KOPT-K1 (cell line): Measurements from ENCODE around the gene MRAS.
A peak's percentile ranks its signal among the peaks of the same experiment; 100 is the strongest.

Experiments used
- H3K27ac ChIP-seq: fragments of 200-600 bp; sonication (generic); 2 replicates; pipeline ENCODE4 v1.5.1; 2016; ENCODE audit warnings: antibody characterized with exemption, mild to moderate bottlenecking, low read depth, low read length; ENCODE audit not compliant: poor library complexity, severe bottlenecking
- H3K36me3 ChIP-seq: fragments of 200-600 bp; sonication (generic); 2 replicates; pipeline ENCODE4 v1.5.1; 2017; ENCODE audit warnings: antibody characterized with exemption, mild to moderate bottlenecking, low read length, moderate library complexity; ENCODE audit not compliant: insufficient read depth
- H3K9me3 ChIP-seq: fragments of 200-600 bp; sonication (generic); 2 replicates; pipeline ENCODE4 v1.5.1; 2017; ENCODE audit warnings: antibody characterized with exemption, low read length, mild to moderate bottlenecking; ENCODE audit not compliant: insufficient read depth, poor library complexity, severe bottlenecking

Gene MRAS

DNA sequence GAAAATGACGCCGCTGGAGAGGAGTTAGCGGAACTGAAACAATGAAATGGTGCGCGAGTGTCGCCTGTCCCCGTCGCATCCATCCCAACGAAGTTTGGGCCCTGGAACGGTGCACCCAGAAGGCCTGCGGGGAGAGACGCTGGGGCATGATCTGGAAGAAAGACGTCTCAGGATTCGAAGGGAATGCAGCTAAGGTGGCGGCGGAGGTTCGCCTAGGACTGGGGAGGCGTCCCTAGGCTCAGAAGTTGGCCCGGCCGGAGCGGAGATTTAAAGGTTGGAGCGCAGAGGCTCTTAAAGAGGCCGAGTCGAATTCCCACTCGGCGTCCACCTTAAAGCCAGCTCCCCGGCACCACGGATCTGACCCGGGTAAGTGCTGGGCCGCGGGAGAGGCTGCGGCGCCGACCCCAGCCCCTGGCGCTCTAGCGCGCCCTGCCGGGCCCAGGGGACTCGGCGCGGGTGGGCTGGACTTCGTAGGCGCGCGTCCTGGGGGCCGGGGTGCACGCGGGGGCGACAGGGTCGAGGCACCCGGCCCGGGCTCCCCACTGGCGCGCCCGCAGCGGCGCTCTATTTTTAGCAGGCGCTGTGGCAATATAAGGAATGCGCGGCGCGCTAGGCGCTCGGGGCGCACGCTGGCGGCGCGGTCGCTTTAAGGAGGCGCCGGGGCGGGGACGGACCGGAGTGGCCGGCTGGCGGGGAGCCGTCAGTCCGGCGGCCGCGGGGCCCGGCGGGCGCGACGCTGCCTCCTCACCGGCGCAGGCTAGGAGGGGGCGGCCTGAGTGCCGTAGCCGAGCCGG, at the start of gene MRAS:
Gene MRAS, plus strand, starts transcription at position 620 of the 794 bp plus-strand sequence. CDS start 24,305 bp downstream, outside the sequence.
- Histone ChIP-seq H3K27ac (no peak within 1 kb of the TSS), H3K36me3 (no peaks in the 10 kb centered on the region), H3K9me3 (no peaks in the 10 kb centered on the region)

DNA sequence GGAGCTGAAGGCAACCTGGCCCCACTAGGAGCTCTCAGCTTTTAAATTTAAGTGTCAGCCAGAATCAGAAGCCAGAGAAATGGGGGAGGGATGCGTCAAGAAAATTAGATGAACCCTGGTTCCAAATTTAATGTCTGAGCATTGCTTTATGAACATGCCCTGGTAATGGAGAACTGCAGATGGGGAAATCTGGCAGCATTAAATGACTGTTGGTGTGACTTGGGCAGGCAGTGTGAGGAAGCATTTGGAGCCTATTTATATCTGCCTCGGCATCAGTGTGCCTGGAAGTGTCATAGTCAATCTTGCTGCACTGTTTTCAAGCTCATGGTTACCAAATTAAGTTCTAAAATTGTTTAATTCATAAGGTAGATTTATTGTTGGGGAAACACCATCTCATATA, 47.7 kb upstream of the MRAS start:
- Histone ChIP-seq H3K9me3 (no peaks in the 10 kb centered on the region), H3K36me3 (peaks cover 35% of the 10 kb centered on the region), H3K27ac (no peak overlapping the region)

DNA sequence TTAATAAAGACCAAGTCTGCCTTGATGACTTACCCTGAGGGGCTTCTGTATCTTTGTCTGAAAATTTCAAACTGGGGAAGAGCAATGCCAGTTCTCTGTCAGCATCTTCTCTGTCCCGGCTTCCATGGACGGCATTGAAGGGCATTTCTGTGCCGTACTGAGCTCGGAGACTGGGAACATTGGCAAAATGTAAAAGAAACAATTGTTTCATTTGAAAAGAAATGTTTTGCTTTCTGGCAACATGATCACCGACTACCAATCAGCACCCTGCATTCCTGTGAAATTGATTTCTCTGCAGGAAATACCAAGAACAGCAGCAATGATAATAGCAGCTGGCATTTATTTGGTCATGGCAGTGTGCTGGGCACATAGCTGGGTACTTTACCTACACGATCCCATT, 44.9 kb upstream of the MRAS start:
- peaks cover 9% of the 10 kb centered on the region for H3K9me3 ChIP-seq

DNA sequence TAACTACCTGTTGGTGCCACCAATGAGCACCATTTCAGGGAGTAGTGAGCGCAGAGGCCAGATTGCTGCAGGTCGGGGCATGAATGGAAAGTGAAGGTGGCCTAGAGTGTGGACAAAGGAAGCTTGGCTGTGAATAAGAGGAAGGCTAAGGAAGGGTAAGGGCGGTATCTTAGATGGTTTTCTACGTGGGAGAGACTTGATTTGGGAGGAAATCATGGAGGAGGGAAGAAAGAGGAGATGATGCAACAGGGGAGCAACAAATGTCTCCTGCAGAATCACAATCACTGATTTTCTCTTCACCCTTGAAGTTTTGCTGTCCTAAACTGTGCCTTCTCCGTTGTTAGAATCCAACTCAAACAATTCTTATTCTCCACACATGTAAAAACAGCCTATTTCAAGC, 40.5 kb upstream of the MRAS start:
- Histone ChIP-seq H3K36me3 (no peaks in the 10 kb centered on the region), H3K9me3 (peaks cover 26% of the 10 kb centered on the region), H3K27ac (no peak overlapping the region)

More for the DNA sequence above, 44.9 kb upstream of the MRAS start:
- Histone ChIP-seq H3K36me3 (peaks cover 8% of the 10 kb centered on the region), H3K27ac (no peak overlapping the region)

DNA sequence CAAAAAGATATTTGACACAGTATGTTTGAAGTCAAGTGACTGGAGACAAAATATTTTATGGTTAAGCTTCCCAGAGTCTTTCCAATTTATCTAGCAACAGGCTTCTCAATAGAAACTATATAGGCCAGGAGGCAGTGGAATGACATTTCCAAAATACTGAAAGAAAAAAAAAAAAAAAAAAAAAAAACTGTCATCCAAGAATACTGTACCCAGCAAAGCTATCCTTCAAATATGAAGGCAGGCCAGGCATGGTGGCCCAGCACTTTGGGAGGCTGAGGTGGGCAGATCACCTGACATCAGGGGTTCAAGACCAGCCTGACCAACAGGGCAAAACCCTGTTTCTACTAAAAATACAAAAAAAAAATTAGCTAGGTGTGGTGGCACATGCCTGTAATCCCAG, 39.6 kb upstream of the MRAS start:
- no peaks in the 10 kb centered on the region for H3K36me3 ChIP-seq
- no peak overlapping the region for H3K27ac ChIP-seq
- H3K9me3 ChIP-seq, result peaks cover 26% of the 10 kb centered on the region

DNA sequence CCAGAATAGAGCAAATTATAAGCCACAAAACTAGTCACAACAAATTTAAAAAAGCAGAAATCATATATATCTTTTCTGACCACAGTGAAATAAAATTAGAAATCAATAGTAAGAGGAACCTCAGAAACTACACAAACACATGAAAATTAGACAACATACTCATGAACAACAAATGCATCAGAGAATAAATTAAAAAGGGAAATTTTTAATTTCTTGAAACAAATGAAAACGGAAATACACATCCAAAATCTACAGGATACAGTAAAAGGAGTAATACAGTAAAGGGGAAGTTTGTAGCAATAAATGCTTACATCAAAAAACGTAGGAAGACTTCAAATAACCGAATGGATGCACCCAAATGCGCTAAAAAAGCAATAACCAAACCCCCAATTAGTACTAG, 37.9 kb upstream of the MRAS start:
- Histone ChIP-seq H3K9me3 (peaks cover 26% of the 10 kb centered on the region), H3K27ac (no peak overlapping the region), H3K36me3 (no peaks in the 10 kb centered on the region)

DNA sequence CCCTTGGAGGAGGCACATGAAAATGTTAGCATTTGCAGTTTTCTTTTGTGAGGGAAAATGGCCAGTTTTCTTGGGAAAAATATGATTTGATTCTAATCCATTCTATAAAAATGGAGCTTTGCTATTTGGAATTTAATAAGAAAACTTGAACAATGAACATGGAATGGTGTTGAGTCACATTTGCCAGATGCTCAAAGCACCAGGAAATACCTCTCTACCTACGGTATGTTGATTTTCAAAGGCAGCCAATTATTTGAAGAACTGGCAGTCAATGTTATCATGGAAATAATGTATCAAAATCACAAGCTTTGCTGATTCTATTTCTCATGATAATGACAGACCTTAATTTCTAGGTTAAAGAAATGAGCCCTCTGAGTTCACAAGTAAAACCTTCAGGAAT, 33.6 kb upstream of the MRAS start:
- Histone ChIP-seq H3K27ac (no peak overlapping the region), H3K9me3 (peaks cover 4% of the 10 kb centered on the region), H3K36me3 (no peaks in the 10 kb centered on the region)

DNA sequence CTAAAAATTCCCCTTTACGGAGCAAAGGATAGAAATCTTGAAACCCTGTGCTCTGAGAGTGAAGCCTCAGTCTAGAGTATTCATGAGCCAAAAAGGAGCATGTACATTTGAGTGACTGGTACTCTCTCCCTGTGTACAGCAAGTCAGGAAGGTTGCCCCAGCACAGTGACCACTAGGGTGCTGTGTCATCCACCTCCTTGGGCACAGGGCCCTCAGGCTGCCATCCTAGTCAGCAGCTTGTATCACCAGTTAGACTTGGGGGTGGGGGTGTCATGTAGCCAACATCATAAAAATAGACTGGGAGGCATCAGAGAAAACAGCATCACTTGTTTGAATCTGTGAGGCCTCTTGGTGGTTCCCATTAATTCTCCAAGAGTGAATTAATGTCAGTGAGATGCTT, 30.7 kb upstream of the MRAS start:
- Histone ChIP-seq H3K36me3 (no peaks in the 10 kb centered on the region), H3K9me3 (no peaks in the 10 kb centered on the region), H3K27ac (no peak overlapping the region)

DNA sequence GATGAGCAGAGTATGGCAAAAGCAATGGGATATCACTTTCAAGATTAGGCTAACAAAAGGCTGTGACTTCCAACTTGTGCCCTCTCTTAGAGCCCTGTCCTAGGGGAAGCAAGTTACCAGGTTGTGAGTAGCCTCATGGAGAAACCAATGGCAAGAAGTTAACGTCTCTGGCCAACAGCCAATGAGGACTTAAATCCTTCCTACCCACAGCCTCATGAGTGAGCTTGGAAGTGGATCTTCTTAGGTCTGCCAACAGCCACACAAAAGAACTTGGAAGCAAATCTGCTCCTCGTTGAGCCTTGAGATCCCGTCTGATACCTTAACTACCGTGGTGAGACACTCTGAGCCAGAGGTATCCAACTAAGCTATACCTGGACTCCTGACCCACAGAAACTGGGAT, 24.4 kb upstream of the MRAS start:
- Histone ChIP-seq H3K27ac (no peak overlapping the region), H3K36me3 (no peaks in the 10 kb centered on the region), H3K9me3 (no peaks in the 10 kb centered on the region)

DNA sequence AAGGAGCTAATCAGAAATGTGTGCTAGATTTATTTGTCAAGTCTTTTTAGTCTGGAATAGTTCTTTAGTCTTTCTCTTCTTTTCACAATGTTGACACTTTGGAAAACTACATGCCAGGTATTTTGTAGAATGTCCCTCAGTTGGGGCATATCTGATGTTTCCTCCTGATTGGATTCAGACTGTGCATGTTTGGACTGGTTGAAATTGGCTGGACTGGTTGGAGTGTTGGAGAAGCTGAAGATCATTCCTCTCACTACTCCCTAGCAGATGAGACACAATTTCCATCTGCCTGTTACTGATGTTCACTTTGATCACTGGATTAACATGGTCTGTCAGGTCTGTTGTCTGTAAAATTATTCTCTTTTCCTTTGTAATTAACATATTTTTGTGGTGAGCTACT, 22.4 kb upstream of the MRAS start:
- Histone ChIP-seq H3K36me3 (no peaks in the 10 kb centered on the region), H3K27ac (no peak overlapping the region), H3K9me3 (no peaks in the 10 kb centered on the region)

DNA sequence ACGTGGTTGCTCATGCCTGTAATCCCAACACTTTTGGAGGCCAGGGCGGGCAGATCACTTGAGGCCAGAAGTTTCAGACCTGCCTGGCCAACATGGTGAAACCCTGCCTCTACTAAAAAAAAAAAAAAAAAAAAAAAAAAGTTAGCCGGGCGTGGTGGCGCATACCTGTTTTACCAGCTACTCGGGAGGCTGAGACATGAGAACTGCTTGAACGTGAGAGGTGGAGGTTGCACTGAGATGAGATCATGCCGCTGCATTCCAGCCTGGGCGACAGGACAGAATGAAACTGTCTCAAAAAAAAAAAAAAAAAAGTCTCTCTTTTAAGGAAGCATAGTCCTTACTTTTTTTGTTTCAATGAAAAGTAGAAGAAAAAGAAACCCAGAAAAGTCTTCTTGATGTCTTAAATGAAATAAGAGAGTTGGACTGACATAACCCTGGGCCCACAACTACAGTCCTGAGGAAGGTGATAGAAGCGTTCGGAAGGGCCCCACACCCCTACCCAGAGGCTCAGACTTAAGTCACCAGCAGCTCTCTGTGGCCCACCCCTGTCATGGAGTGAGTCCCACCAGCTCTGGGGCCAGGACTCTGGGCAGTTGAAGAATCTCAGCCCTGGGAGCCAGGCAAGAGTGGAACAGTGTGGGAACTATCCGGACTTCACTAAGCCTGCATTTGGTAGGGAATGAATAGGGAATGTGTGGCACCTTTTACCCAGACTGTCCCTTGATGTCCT, 21.3 kb upstream of the MRAS start:
- H3K27ac ChIP-seq, result no peak overlapping the region

DNA sequence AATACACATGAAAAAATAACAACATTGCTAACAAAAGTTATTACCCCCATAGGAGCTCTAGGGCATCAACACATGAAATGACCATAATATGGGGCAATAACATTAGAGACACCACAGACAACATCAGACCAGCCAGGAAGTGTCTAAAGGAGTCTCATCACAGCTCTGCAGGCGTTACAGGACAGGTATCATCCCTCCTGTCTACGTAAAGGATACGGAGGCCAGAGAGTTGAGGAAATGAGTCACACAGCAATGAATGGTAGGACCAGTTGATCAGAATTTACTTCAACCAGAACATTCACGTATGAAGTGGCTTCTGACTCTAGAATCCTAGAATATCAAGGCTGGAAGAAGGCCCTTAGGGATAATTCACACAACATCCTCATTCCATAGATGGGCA, 20.5 kb upstream of the MRAS start:
- no peaks in the 10 kb centered on the region for H3K9me3 ChIP-seq
- no peaks in the 10 kb centered on the region for H3K36me3 ChIP-seq
- no peak overlapping the region for H3K27ac ChIP-seq

More for the DNA sequence above, 21.3 kb upstream of the MRAS start:
- no peaks in the 10 kb centered on the region for H3K9me3 ChIP-seq
- no peaks in the 10 kb centered on the region for H3K36me3 ChIP-seq

DNA sequence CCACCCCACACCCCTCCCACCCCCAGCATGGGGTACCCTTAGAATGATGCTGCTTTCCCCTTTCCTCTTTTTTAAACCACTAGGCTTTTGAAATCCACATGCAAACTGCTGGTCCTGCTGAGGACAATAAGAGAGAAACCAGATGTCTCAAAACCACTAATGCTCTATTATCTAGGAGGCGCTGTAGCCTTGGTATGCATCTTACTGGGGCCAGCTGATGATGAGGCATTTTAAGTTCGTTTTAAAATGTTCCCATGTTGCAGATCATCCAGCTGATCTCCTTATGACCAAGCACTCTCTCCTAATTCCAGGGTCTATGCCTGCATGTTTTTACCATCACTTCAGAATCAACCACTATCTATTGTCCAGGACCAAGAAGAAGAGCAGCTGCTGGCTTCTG, 20.0 kb upstream of the MRAS start:
- Histone ChIP-seq H3K9me3 (no peaks in the 10 kb centered on the region), H3K27ac (no peak overlapping the region), H3K36me3 (no peaks in the 10 kb centered on the region)

DNA sequence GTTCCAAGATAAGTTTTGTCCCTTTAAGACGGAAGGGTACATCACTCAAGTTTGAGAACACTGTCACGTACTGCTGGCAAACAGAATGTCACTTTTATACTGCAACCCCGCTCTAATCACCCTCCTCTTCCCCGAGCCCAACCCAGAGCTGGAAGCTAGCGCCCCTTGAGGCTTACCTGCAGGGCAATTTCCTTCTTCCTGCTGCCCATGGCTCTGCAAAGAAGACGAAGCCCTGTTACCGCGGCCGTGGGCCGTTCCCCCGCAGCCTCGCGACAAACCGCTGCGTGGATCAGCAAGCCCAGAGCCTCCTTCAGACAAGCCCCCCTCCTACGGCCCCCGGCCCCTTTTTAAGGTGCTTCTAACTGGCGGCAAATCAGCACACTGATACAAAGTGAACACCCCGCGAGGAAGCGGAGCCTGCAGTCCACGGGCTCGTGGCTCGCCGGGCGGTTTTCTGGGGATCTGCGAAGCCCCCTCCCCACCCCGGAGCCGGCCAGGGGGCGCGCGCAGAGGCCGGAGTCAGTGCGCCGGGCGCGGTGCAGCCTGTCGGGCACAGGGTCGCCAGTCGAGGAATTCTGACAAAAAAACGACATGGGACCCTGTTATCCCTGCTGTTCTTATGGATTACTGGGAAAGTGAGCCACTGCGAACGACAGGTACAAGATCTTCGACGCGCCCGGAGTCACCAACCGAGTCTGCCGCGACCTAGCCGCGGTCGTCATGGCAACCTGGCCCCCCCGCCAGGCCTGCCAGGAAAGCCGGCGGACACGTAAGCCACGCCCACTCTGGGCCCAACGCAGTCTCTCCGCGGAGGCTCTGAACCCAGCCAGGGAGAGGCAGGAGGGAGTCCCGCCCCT, 19.0 kb upstream of the MRAS start, which contains the start of gene NME9:
Gene NME9, minus strand, starts transcription at position 725 of the 857 bp plus-strand sequence. Its CDS starts 516 bp downstream, at position 209.
- H3K36me3 ChIP-seq, result no peaks in the 10 kb centered on the region
- no peaks in the 10 kb centered on the region for H3K9me3 ChIP-seq
- H3K27ac ChIP-seq, result peak within 1 kb of the TSS; percentile 33

DNA sequence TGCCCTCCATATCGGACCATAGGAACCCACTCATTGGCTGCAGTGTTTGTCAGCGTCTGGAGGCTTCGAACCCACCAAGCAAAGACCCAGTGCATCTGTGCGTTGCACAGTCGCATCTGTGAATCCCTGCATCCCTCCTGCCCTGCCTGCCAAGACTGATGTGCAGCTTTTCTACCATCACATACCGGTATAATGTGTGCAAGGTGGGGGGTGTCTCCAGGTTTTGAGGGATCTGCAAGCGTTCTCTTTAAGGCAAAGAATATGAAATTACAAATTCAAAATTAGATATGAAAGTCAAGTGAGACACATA, 18.4 kb upstream of the MRAS start:
- Histone ChIP-seq H3K36me3 (no peaks in the 10 kb centered on the region), H3K9me3 (no peaks in the 10 kb centered on the region), H3K27ac (no peak overlapping the region)
